GM19324 (cell line): Measurements from ENCODE around the gene TRNP1.

Source experiments
- ATAC-seq: cut with Tn5 transposase; IDR thresholded peaks from one replicate; pipeline ENCODE4 v1.9.1; 2021; ENCODE audit warnings: mild to moderate bottlenecking, moderate library complexity; ENCODE audit not compliant: unreplicated experiment, low FRiP score

TRNP1 gene

GRCh38 chr1:27000090-27000816 is 6.8 kb downstream of the TRNP1 start:
- ATAC-seq = no peak

- ATAC-seq = no peak
These were observed 7.4 kb downstream of the TRNP1 start for GRCh38 chr1:27000817-27001460.

GRCh38 chr1:27001570-27002360 is 8.3 kb downstream of the TRNP1 start:
- ATAC-seq = no peak

GRCh38 chr1:27003745-27004470 is 10.4 kb downstream of the TRNP1 start:
- ATAC-seq = no peak

- ATAC-seq = no peak
These were observed 11.1 kb downstream of the TRNP1 start for GRCh38 chr1:27004471-27005165.

GRCh38 chr1:27005166-27005530 is 11.7 kb downstream of the TRNP1 start:
- no peak for ATAC-seq

GRCh38 chr1:27005648-27006496 is 12.4 kb downstream of the TRNP1 start:
- ATAC-seq = no peak

GRCh38 chr1:27006683-27007082 is 13.2 kb downstream of the TRNP1 start:
- ATAC-seq = no peak

GRCh38 chr1:27007909-27008582 is 14.6 kb downstream of the TRNP1 start:
- no peak for ATAC-seq

- ATAC-seq = no peak
These were observed 16.2 kb downstream of the TRNP1 start for GRCh38 chr1:27009601-27010197.

- ATAC-seq = no peak
These were observed 16.9 kb downstream of the TRNP1 start for GRCh38 chr1:27010226-27010994.

GRCh38 chr1:27011058-27011764 is 17.7 kb downstream of the TRNP1 start:
- ATAC-seq = no peak

GRCh38 chr1:27011976-27012563 is 18.6 kb downstream of the TRNP1 start:
- no peak for ATAC-seq

- no peak for ATAC-seq
These were observed 21.8 kb downstream of the TRNP1 start for GRCh38 chr1:27015260-27015659.

- ATAC-seq = no peak
These were observed 22.9 kb downstream of the TRNP1 start for GRCh38 chr1:27016376-27016775.

GRCh38 chr1:27017207-27017606 is 23.7 kb downstream of the TRNP1 start:
- no peak for ATAC-seq

- no peak for ATAC-seq
These were observed 24.8 kb downstream of the TRNP1 start for GRCh38 chr1:27018316-27018715.
